B cell (primary cell): ENCODE results near the gene CBL. TPM values are rescaled to one million over a fixed set of nuclear protein-coding genes. Genes with fewer than 3 reads are reported as not detected.

ENCODE experiments used
- ATAC-seq: fragments of 200-7000 bp; cut with Tn5 transposase; one replicate; pipeline ENCODE4 v1.10.0; 2021; ENCODE audit warnings: low read depth, mild to moderate bottlenecking, moderate number of reproducible peaks, moderate library complexity
- CTCF ChIA-PET: fragments of 350-600 bp; sonication (Branson Sonifier 250); formaldehyde crosslinking; loops from one replicate; lab custom pipeline; 2021; ENCODE audit warnings: antibody characterized with exemption, inconsistent platforms; lab: Charles Lee
- POLR2A ChIA-PET: fragments of 350-600 bp; sonication (Branson Sonifier 250); formaldehyde crosslinking; loops from one replicate; lab custom pipeline; 2021; ENCODE audit warnings: antibody characterized with exemption; lab: Charles Lee
- DNase-seq: peaks from one replicate; pipeline ENCODE4 v3.0.0; 2013
- H2AFZ ChIP-seq: 2 replicates; pipeline ENCODE4 v1.6.1; 2012; ENCODE audit warnings: mild to moderate bottlenecking, low read depth, low read length; ENCODE audit not compliant: insufficient read depth, poor library complexity, severe bottlenecking
- H3K27ac ChIP-seq, 2 donors: 1 replicate in 1 of 2; 2 replicates in 1 of 2; pipeline ENCODE4 v1.5.1; 2012 to 2013; ENCODE audit warnings: low read length in 2 of 2, mild to moderate bottlenecking in 2 of 2, moderate library complexity in 1 of 2
- H3K27me3 ChIP-seq, 4 experiments: fragments of 200-600 bp in 1 of 4; sonication (generic) in 1 of 4; replicated peaks in 1 of 4; 1 replicate in 2 of 4; 2 replicates in 2 of 4; pipeline versions ENCODE4 v1.6.1 to v1.7.0; 2013 to 2016; ENCODE audit warnings: low read length in 3 of 4, mild to moderate bottlenecking in 2 of 4, mixed read lengths in 1 of 4, moderate library complexity in 1 of 4; ENCODE audit not compliant: insufficient read depth in 4 of 4, control insufficient read depth in 3 of 4; ENCODE audit errors: control extremely low read depth in 1 of 4
- H3K36me3 ChIP-seq, 2 experiments: replicated peaks in 1 of 2; 1 replicate in 1 of 2; 2 replicates in 1 of 2; pipeline versions ENCODE4 v1.6.1 to v1.7.1; 2013; ENCODE audit warnings: low read length in 1 of 2; ENCODE audit not compliant: insufficient read depth in 2 of 2, control insufficient read depth in 1 of 2; ENCODE audit errors: control extremely low read depth in 1 of 2, extremely low read depth in 1 of 2
- H3K4me1 ChIP-seq, 2 donors: fragments of 200-600 bp in 1 of 2; sonication (generic) in 1 of 2; 1 replicate in 1 of 2; 2 replicates in 1 of 2; pipeline versions ENCODE4 v1.5.1 to v1.6.1; 2013 to 2017; ENCODE audit warnings: low read length in 2 of 2; ENCODE audit not compliant: control insufficient read depth in 2 of 2, insufficient read depth in 2 of 2
- H3K4me2 ChIP-seq: replicated peaks from 2 replicates; pipeline ENCODE3; 2012; ENCODE audit warnings: mild to moderate bottlenecking, low read depth, low read length; ENCODE audit not compliant: poor library complexity, severe bottlenecking
- H3K4me3 ChIP-seq, 5 experiments: fragments of 200-600 bp in 1 of 5; sonication (generic) in 1 of 5; 1 replicate in 3 of 5; 2 replicates in 2 of 5; pipeline versions ENCODE4 v1.5.1 to v1.7.0; 2011 to 2016; ENCODE audit warnings: low read length in 4 of 5, mild to moderate bottlenecking in 4 of 5, low read depth in 2 of 5, control low read depth in 1 of 5, moderate library complexity in 1 of 5; ENCODE audit not compliant: insufficient read depth in 1 of 5; ENCODE audit errors: control extremely low read depth in 1 of 5, extremely low read depth in 1 of 5
- H3K79me2 ChIP-seq: fragments of 200-600 bp; sonication (generic); one replicate; pipeline ENCODE4 v1.6.0; 2016; ENCODE audit warnings: low read length; ENCODE audit not compliant: control insufficient read depth, insufficient read depth
- H3K9ac ChIP-seq: fragments of 200-600 bp; sonication (generic); 2 replicates; pipeline ENCODE4 v1.6.1; 2017; ENCODE audit warnings: mild to moderate bottlenecking, low read length, moderate library complexity
- H3K9me3 ChIP-seq, 3 donors: one replicate each; pipeline versions ENCODE4 v1.6.1 to v1.7.1; 2013; ENCODE audit warnings: low read length in 2 of 3; ENCODE audit not compliant: control insufficient read depth in 2 of 3, insufficient read depth in 1 of 3; ENCODE audit errors: control extremely low read depth in 1 of 3
- H4K20me1 ChIP-seq: 2 replicates; pipeline ENCODE4 v1.6.0; 2012; ENCODE audit warnings: mild to moderate bottlenecking, low read length; ENCODE audit not compliant: insufficient read depth, control insufficient read depth, poor library complexity, severe bottlenecking
- H3K27ac Mint-ChIP-seq: one replicate; pipeline ENCODE4 v1.8.0; 2021; ENCODE audit warnings: mixed read lengths
- H3K27me3 Mint-ChIP-seq: one replicate; pipeline ENCODE4 v1.8.0; 2021; ENCODE audit warnings: mixed read lengths
- H3K4me1 Mint-ChIP-seq: one replicate; pipeline ENCODE4 v1.8.0; 2021; ENCODE audit warnings: mixed read lengths
- H3K4me3 Mint-ChIP-seq: one replicate; pipeline ENCODE4 v1.8.0; 2021; ENCODE audit warnings: mixed read lengths
- H3K9me3 Mint-ChIP-seq: one replicate; pipeline ENCODE4 v1.8.0; 2022; ENCODE audit warnings: mixed read lengths; ENCODE audit not compliant: insufficient read depth
- CTCF ChIP-seq: fragments of 200-600 bp; IDR thresholded peaks from one replicate; pipeline ENCODE4 v1.8.0; 2022; ENCODE audit warnings: antibody characterized with exemption, mild to moderate bottlenecking
- EZH2 ChIP-seq: IDR thresholded peaks from 2 replicates; pipeline ENCODE4 v1.6.1; 2012; ENCODE audit warnings: borderline replicate concordance, low read depth, mild to moderate bottlenecking, moderate library complexity, low read length; ENCODE audit not compliant: insufficient read depth, poor library complexity, severe bottlenecking
- WGBS: methylation state at CpG from one replicate; pipeline ENCODE4 v1.1.5; 2013; ENCODE audit warnings: missing lambda C conversion rate; ENCODE audit not compliant: insufficient coverage; 5-methylcytosine and 5-hydroxymethylcytosine counted together
- intact Hi-C: fragments of 100-400 bp; cut with micrococcal nuclease; formaldehyde crosslinking; loops from one replicate; pipeline ENCODE4 v1.10.0; 2022
- polyA plus RNA-seq: library from polyadenylated mRNA; depleted of rRNA; stranded (reverse); fragments of >200 nt; gene quantifications from 2 replicates; pipeline ENCODE4 v1.2.3, GENCODE V29; 2012
- total RNA-seq, 2 donors: library from RNA; stranded (reverse); fragments of 120-200 nt in 1 of 2; gene quantifications; 1 replicate in 1 of 2; 2 replicates in 1 of 2; pipeline versions ENCODE4 v1.2.3 to v1.2.4, GENCODE V29; 2013 to 2022

CBL gene
- total and polyA plus RNA-seq, 2 donors (not counting 1 experiment from before 2014, with no cell fraction given), result 11.7 to 35.2 TPM

GRCh38 chr11:119277660-119278059, 71.5 kb downstream of the CBL start:
- Histone ChIP-seq H3K4me2 (no peak overlapping the region), H4K20me1 (no peaks in the 10 kb centered on the region), H3K27me3 (no peaks in the 10 kb centered on the region), H3K27ac (no peak overlapping the region), H3K4me1 (no peaks in the 10 kb centered on the region), H3K9me3 (no peaks in the 10 kb centered on the region), H2AFZ (no peak overlapping the region), H3K4me3 (no peak overlapping the region), H3K79me2 (peaks cover 7% of the 10 kb centered on the region), H3K36me3 (peaks cover 16 to 57% of the 10 kb centered on the region in 2 experiments), H3K9ac (no peak overlapping the region)
- H3K9me3 Mint-ChIP-seq, result no peaks in the 10 kb centered on the region
- no peak for TF ChIP-seq EZH2
- TF ChIP-seq CTCF, result no peak
- DNase-seq (no peak), ATAC-seq (no peak)
- ChIA-PET CTCF (interaction anchor here (1.8 to 2.1 kb wide), 2 partner anchors 45 to 78 kb away, joined by 4 to 8 read pairs; no protein-coding TSS in a partner anchor), POLR2A (no interaction called here)
- H3K4me1 Mint-ChIP-seq, result no peaks in the 10 kb centered on the region
- H3K4me3 Mint-ChIP-seq, result no peak overlapping the region
- WGBS, result no CpG with 5 or more reads among the region's 1 CpG
- no peak overlapping the region for H3K27ac Mint-ChIP-seq
- H3K27me3 Mint-ChIP-seq, result no peaks in the 10 kb centered on the region
- intact Hi-C loops, result no loop called here

GRCh38 chr11:119282495-119282894, 76.4 kb downstream of the CBL start:
- Histone ChIP-seq H4K20me1 (peaks cover 4% of the 10 kb centered on the region), H3K79me2 (peaks cover 19% of the 10 kb centered on the region), H3K27me3 (no peaks in the 10 kb centered on the region), H3K27ac (no peak overlapping the region), H3K9ac (no peak overlapping the region), H3K4me2 (no peak overlapping the region), H3K4me3 (no peak overlapping the region), H3K9me3 (no peaks in the 10 kb centered on the region), H2AFZ (no peak overlapping the region), H3K36me3 (peaks cover 21 to 51% of the 10 kb centered on the region in 2 experiments), H3K4me1 (peaks cover 3 to 5% of the 10 kb centered on the region in 2 donors)
- POLR2A ChIA-PET, result no interaction called here
- intact Hi-C loops, result no loop called here
- 77% methylated on average over 7 of the region's 7 CpGs for WGBS
- DNase-seq (no peak), ATAC-seq (no peak)
- H3K4me1 Mint-ChIP-seq, result peaks cover 6% of the 10 kb centered on the region
- TF ChIP-seq EZH2 (no peak), CTCF (no peak)
- H3K4me3 Mint-ChIP-seq, result no peak overlapping the region
- CTCF ChIA-PET, result interaction anchor here (0.6 to 4.1 kb wide), 9 partner anchors 9 to 1517 kb away, joined by 3 to 41 read pairs (median 4); partner anchors contain the start of genes CBL and NLRX1
- no peaks in the 10 kb centered on the region for H3K27me3 Mint-ChIP-seq
- no peak overlapping the region for H3K27ac Mint-ChIP-seq
- no peaks in the 10 kb centered on the region for H3K9me3 Mint-ChIP-seq
